K562 (cell line): Measurements from ENCODE around the gene CD101. TPM values are rescaled to one million over a fixed set of nuclear protein-coding genes. Genes with fewer than 3 reads are reported as not detected.

Experiments
- CBFA2T3 ChIP-seq: fragments of 450-650 bp; IDR thresholded peaks from 2 replicates; pipeline ENCODE4 v1.6.1; 2017
- CHCHD3 ChIP-seq: fragments of 250-450 bp; sonication (Bioruptor Pico); IDR thresholded peaks from 2 replicates; pipeline ENCODE4 v2.1.2; 2022; ENCODE audit warnings: mild to moderate bottlenecking
- EP300 ChIP-seq: IDR thresholded peaks from 2 replicates; pipeline ENCODE4 v1.6.1; 2012; ENCODE audit warnings: low read length, improper control_type of control experiment
- GTF2E2 ChIP-seq: fragments of 200-800 bp; sonication (Bioruptor generic); IDR thresholded peaks from 2 replicates; pipeline ENCODE4 v1.6.1; 2016; ENCODE audit warnings: missing genetic modification characterization, missing compliant biosample characterization
- MAFF ChIP-seq: IDR thresholded peaks from 2 replicates; pipeline ENCODE4 v1.6.1; 2012; ENCODE audit warnings: low read length, improper control_type of control experiment
- POLR2AphosphoS5 ChIP-seq: IDR thresholded peaks from 2 replicates; pipeline ENCODE4 v1.6.1; 2011; ENCODE audit warnings: mild to moderate bottlenecking, low read depth, low read length, moderate library complexity; ENCODE audit not compliant: control insufficient read depth, insufficient read depth
- ZNF23 ChIP-seq: fragments of 250-450 bp; sonication (Bioruptor Pico); IDR thresholded peaks from 2 replicates; pipeline ENCODE4 v1.4.0; 2020; ENCODE audit warnings: mild to moderate bottlenecking
- ZNF780A ChIP-seq: fragments of 250-450 bp; sonication (Bioruptor Pico); IDR thresholded peaks from 2 replicates; pipeline ENCODE4 v1.5.0; 2021; ENCODE audit warnings: mild to moderate bottlenecking
- ZZZ3 ChIP-seq: fragments of 450-650 bp; IDR thresholded peaks from 2 replicates; pipeline ENCODE4 v1.6.1; 2016; ENCODE audit warnings: antibody characterized with exemption, mild to moderate bottlenecking, moderate library complexity
- polyA plus RNA-seq, 8 experiments: library from polyadenylated mRNA; depleted of rRNA in 4 of 8; stranded (reverse) in 5 of 8; unstranded in 3 of 8; fragments of >200 nt; fragmentation: Nextera tagmentation in 2 of 8; fragmentation: Illumina TruSeq in 1 of 8; extraction: Ambion mirVana in 2 of 8; extraction: Trizol in 1 of 8; gene quantifications; 2 replicates each; pipeline versions ENCODE4 v1.2.1 to v1.2.3, GENCODE V29; 2011 to 2014; ENCODE audit warnings: inconsistent platforms in 1 of 8, missing spikeins in 1 of 8
- total RNA-seq, 7 experiments: library from RNA; depleted of rRNA in 6 of 7; stranded (reverse); fragments of >200 nt in 6 of 7; fragmentation: Illumina TruSeq in 2 of 7; extraction: Trizol in 2 of 7; gene quantifications; 2 replicates each; pipeline versions ENCODE4 v1.2.1 to v1.2.3, GENCODE V29; 2011 to 2021; ENCODE audit warnings: low replicate concordance in 1 of 7
- TF ChIP-seq, protein P1 (sequence below), 2 experiments: fragments of 450-650 bp; IDR thresholded peaks; 2 replicates each; pipeline ENCODE4 v1.6.1; 2016
- TF ChIP-seq, protein P2 (sequence below): fragments of 250-450 bp; sonication (Bioruptor Pico); IDR thresholded peaks from 2 replicates; pipeline ENCODE4 v1.4.0; 2020; ENCODE audit warnings: mild to moderate bottlenecking, moderate library complexity
- TF ChIP-seq, protein P3 (sequence below): fragments of 450-650 bp; IDR thresholded peaks from 2 replicates; pipeline ENCODE4 v1.6.1; 2016; ENCODE audit warnings: low read depth
- TF ChIP-seq, protein P4 (sequence below): sonication (generic); formaldehyde crosslinking; IDR thresholded peaks from 2 replicates; pipeline ENCODE4 v1.8.1; 2022; ENCODE audit warnings: missing genetic modification reagents
- TF ChIP-seq, protein P5 (sequence below): fragments of 250-450 bp; sonication (Bioruptor Pico); IDR thresholded peaks from 2 replicates; pipeline ENCODE4 v1.5.0; 2020; ENCODE audit warnings: mild to moderate bottlenecking

Gene CD101
- total and polyA plus RNA-seq, 9 of the 15 experiments (the other 6 are each of a cell fraction or from before 2014, with no cell fraction given) = 0.04 to 1.1 (median 0.20) TPM

DNA sequence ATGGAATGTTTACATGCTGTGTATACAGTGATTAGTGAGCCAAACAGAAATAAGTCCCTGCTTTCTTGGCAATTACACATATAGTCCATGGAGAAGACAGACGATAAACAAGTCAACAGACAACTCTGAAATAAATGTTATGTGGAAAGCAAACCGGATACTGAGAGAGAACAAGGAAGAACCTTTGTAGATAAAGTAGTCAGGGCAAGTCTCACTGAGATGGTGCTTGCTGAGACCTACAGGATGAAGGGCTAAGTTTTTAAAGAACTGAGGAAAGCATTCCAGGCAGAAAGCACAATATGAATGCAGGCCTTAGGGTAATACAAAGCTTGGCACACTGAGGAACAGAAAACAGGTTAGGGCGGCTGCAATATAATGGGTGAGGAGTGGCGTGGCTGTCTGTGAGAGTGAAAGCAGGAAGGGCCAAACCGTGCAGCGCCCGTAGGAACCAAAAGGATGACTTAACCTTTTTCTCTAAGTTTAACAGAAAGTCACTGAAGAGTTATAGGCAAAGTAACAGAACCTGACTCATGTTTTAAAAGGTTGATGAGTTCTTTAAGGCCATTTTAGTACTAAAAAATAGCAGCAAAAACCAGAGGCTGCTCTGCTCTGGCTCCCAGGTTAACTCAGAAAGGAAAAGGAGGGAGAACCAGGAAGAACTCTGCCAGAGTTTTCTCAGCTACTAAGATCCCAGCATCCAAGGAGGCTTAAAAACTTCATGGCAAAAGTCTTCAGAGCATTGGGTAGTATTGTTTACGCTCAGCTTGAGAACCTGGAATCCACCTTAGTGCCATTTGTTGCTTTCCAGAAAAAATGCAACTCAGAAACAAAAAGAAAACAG is 49.9 kb downstream of the CD101 start (continued):
- TF ChIP-seq ZZZ3 (no peak), ZNF780A (CRISPR knock-in tag) (no peak), GTF2E2 (tag) (no peak), CHCHD3 (no peak), CBFA2T3 (no peak), ZNF23 (CRISPR knock-in tag) (no peak), MAFF (no peak), POLR2AphosphoS5 (no peak), EP300 (no peak)
- TF ChIP-seq, protein P1, sequence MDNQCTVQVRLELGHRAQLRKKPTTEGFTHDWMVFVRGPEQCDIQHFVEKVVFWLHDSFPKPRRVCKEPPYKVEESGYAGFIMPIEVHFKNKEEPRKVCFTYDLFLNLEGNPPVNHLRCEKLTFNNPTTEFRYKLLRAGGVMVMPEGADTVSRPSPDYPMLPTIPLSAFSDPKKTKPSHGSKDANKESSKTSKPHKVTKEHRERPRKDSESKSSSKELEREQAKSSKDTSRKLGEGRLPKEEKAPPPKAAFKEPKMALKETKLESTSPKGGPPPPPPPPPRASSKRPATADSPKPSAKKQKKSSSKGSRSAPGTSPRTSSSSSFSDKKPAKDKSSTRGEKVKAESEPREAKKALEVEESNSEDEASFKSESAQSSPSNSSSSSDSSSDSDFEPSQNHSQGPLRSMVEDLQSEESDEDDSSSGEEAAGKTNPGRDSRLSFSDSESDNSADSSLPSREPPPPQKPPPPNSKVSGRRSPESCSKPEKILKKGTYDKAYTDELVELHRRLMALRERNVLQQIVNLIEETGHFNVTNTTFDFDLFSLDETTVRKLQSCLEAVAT (IDR thresholded peaks at IDR 0.05) = no peak
- TF ChIP-seq, protein P2, sequence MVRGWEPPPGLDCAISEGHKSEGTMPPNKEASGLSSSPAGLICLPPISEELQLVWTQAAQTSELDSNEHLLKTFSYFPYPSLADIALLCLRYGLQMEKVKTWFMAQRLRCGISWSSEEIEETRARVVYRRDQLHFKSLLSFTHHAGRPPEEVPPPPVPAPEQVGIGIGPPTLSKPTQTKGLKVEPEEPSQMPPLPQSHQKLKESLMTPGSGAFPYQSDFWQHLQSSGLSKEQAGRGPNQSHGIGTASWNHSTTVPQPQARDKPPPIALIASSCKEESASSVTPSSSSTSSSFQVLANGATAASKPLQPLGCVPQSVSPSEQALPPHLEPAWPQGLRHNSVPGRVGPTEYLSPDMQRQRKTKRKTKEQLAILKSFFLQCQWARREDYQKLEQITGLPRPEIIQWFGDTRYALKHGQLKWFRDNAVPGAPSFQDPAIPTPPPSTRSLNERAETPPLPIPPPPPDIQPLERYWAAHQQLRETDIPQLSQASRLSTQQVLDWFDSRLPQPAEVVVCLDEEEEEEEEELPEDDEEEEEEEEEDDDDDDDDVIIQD (CRISPR knock-in tag) = no peak
- TF ChIP-seq, protein P3, sequence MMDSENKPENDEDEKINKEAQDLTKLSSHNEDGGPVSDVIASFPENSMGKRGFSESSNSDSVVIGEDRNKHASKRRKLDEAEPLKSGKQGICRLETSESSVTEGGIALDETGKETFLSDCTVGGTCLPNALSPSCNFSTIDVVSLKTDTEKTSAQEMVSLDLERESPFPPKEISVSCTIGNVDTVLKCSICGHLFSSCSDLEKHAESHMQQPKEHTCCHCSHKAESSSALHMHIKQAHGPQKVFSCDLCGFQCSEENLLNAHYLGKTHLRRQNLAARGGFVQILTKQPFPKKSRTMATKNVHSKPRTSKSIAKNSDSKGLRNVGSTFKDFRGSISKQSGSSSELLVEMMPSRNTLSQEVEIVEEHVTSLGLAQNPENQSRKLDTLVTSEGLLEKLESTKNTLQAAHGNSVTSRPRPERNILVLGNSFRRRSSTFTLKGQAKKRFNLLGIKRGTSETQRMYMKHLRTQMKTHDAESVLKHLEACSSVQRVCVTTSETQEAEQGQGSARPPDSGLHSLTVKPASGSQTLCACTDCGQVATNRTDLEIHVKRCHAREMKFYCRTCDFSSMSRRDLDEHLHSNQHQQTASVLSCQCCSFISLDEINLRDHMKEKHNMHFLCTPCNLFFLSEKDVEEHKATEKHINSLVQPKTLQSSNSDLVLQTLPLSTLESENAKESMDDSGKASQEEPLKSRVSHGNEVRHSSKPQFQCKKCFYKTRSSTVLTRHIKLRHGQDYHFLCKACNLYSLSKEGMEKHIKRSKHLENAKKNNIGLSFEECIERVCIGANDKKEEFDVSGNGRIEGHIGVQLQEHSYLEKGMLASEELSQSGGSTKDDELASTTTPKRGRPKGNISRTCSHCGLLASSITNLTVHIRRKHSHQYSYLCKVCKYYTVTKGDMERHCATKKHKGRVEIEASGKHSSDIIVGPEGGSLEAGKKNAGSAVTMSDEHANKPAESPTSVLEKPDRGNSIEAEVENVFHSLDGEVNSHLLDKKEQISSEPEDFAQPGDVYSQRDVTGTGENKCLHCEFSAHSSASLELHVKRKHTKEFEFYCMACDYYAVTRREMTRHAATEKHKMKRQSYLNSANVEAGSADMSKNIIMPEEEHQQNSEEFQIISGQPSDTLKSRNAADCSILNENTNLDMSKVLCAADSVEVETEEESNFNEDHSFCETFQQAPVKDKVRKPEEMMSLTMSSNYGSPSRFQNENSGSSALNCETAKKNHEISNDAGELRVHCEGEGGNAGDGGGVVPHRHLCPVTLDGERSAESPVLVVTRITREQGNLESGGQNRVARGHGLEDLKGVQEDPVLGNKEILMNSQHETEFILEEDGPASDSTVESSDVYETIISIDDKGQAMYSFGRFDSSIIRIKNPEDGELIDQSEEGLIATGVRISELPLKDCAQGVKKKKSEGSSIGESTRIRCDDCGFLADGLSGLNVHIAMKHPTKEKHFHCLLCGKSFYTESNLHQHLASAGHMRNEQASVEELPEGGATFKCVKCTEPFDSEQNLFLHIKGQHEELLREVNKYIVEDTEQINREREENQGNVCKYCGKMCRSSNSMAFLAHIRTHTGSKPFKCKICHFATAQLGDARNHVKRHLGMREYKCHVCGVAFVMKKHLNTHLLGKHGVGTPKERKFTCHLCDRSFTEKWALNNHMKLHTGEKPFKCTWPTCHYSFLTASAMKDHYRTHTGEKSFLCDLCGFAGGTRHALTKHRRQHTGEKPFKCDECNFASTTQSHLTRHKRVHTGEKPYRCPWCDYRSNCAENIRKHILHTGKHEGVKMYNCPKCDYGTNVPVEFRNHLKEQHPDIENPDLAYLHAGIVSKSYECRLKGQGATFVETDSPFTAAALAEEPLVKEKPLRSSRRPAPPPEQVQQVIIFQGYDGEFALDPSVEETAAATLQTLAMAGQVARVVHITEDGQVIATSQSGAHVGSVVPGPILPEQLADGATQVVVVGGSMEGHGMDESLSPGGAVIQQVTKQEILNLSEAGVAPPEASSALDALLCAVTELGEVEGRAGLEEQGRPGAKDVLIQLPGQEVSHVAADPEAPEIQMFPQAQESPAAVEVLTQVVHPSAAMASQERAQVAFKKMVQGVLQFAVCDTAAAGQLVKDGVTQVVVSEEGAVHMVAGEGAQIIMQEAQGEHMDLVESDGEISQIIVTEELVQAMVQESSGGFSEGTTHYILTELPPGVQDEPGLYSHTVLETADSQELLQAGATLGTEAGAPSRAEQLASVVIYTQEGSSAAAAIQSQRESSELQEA = peak; percentile 69
- TF ChIP-seq, protein P4, sequence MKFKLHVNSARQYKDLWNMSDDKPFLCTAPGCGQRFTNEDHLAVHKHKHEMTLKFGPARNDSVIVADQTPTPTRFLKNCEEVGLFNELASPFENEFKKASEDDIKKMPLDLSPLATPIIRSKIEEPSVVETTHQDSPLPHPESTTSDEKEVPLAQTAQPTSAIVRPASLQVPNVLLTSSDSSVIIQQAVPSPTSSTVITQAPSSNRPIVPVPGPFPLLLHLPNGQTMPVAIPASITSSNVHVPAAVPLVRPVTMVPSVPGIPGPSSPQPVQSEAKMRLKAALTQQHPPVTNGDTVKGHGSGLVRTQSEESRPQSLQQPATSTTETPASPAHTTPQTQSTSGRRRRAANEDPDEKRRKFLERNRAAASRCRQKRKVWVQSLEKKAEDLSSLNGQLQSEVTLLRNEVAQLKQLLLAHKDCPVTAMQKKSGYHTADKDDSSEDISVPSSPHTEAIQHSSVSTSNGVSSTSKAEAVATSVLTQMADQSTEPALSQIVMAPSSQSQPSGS (CRISPR knock-in tag) = no peak
- TF ChIP-seq, protein P5, sequence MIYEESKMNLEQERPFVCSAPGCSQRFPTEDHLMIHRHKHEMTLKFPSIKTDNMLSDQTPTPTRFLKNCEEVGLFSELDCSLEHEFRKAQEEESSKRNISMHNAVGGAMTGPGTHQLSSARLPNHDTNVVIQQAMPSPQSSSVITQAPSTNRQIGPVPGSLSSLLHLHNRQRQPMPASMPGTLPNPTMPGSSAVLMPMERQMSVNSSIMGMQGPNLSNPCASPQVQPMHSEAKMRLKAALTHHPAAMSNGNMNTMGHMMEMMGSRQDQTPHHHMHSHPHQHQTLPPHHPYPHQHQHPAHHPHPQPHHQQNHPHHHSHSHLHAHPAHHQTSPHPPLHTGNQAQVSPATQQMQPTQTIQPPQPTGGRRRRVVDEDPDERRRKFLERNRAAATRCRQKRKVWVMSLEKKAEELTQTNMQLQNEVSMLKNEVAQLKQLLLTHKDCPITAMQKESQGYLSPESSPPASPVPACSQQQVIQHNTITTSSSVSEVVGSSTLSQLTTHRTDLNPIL = no peak
